Ecto neural progenitor cell (in vitro differentiated cells): ENCODE data around the gene ALDOC.
"Not testable (repeated sequence)": the region's sequence is repeated elsewhere in the genome, so short reads cannot be mapped to it uniquely, and the experiment has no call there.

Source experiments
- DNase-seq: peaks from one replicate; pipeline ENCODE4 v3.0.0-alpha.2; 2018; ENCODE audit warnings: low spot score

The ALDOC gene

GRCh38 chr17:28576758-28577465 is at the start of gene ALDOC:
ALDOC (minus strand) TSS chr17:28576895; CDS start chr17:28575532, 1,363 bp downstream.
- DNase-seq: peak; percentile 96

DNA sequence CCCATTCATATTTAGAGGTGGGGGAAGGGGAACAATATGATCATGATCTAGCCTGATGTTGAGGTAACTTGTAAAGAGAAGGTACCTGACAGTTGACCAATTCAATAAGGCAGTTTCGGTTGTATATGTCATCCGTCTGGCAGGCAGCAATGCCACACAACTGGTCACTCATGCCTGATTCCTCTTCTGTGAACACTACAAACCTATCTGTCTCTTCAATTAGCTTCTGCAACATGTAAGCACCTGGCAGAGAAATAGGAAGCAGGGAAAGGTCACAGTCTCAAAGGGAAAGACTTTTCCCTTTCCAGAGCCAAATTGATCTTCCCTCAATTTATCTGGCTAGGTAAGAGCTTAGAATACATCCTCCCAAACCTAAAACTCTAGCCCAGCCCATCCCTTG is 47.5 kb upstream of the ALDOC start:
- DNase-seq: no peak

DNA sequence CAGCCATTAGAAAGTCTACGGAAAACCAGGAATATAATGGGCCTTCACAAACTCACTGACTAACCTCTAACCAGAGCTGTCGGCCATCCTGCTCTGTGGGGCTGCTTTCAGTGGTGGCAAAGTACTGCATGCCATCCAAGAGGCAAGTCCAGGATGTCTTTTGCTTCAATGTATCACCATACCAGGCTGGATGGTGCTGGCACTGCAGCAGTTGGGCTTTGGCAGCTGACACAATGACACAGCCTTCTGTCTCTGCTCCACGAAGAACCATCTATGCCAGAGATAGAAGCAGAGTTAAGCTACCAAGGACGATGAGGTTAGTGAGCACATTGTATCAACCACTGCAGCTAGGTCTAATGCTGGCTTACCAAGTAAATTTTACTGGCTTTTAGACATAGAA is 47.0 kb upstream of the ALDOC start:
- no peak for DNase-seq

- no peak for DNase-seq
These were observed 45.5 kb upstream of the ALDOC start for GRCh38 chr17:28622186-28622585.

DNA sequence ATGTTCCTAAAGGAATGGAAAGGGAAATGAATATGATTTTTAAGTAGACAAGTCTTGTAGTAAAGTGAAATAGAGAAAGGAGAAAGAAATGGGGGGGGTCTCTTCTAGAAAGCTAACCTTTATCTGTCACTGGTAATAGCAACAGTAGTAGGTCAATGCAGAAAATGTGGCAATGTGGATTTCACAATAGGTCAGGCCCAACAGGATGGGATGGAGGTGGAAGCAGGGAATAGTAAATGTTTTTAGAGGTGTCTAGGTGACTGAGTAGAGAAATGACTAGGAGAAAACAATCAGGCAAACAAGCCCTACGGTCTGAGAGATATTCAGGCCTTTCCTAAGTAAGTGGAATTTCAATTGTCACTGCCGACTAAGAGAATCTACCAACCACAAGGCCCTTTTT is 43.3 kb upstream of the ALDOC start:
- no peak for DNase-seq

GRCh38 chr17:28618464-28618863 is 41.8 kb upstream of the ALDOC start:
- DNase-seq: no peak

GRCh38 chr17:28616281-28616680 is 39.6 kb upstream of the ALDOC start:
- no peak for DNase-seq

DNA sequence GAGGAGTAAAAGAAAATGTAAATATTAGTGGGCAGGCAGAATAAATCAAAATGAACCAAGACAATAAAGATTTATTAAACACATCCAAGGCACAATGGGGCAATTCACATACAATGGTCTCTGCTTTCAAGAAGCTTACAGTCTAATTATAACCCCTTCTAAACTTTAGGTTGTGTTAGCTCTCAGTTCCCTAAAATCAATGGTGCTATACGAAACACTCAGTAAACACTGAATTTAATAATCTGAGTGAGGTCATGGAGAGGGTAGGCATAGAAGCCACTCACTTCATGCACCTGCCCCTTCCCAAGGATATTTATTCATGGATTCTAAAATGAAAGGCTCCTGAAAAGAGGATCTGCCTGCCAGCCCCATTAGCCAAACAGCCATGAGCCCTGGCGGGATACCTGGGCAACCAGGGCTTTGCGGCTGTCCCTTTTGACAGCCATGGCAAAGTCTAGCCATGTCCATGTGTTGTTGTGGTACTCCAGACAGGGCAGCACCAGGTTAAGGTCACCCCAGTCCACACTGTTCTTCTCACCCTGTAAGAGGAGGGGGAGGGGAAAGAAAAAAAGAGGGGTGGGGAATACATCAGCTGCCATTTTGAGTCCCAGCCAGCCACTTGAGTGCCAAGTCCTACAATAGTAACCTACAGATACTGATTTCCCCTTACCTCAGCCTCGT is 38.7 kb upstream of the ALDOC start:
- DNase-seq: no peak

- no peak for DNase-seq
These were observed 37.3 kb upstream of the ALDOC start, which contains the start of gene RSKR for GRCh38 chr17:28613931-28614381. RSKR (minus strand) TSS chr17:28614185; CDS start chr17:28614161, 24 bp downstream.

- DNase-seq: peak; percentile 72
These were observed 36.5 kb upstream of the ALDOC start for GRCh38 chr17:28612936-28613872.

DNA sequence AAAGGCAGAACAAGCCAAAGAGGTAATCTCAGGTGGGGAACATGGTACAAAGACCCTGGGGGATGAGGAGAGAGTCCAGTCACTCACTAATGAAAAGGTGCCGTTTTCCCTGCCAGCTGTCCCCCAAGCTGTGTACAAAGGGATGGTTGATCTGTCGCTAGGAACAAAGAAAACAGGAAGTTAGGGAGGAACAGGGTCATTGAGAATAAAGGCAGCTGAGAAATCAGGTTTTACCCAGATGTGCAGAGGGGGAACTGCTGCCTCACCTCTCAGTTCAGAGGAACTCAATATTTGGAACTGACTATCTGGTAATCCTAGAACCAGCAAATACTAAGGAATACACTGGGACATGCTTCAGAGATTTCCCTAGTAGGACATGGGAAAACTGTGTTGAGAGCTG is 35.8 kb upstream of the ALDOC start:
- DNase-seq: no peak

- DNase-seq: no peak
These were observed 33.7 kb upstream of the ALDOC start for GRCh38 chr17:28610376-28610775.

GRCh38 chr17:28604031-28604430 is 27.3 kb upstream of the ALDOC start:
- not testable (repeated sequence) for DNase-seq

- DNase-seq: no peak
These were observed 22.9 kb upstream of the ALDOC start for GRCh38 chr17:28599311-28600184.

DNA sequence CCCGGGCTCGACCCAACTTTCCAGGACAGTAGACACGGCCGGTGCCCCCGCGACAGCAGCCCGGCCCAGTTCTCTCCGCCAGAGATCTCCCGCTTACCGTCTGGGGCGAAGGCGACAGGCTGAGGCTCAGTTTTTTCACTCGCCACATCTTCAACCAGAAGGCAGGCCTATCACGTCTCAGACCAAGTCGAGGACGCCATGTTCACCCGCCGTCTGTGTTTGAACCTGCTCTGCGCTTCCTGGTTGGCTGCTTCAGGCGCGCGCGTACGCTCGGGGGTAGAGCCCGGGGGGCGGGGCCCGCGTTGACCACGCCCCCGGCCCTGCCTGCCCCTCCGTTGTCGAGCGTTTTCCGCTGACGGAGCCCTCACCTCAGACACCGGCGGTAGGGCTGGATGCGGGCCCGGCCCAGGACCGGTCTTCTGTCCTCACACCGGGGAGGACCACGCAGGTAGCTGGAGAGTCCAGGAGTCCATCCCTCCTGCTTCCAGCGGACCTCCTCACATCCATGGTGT is 22.2 kb upstream of the ALDOC start, which contains the start of gene SPAG5:
Gene SPAG5 (minus strand): TSS at position 227 of the 512 bp plus-strand sequence. CDS start 79 bp downstream, at position 148.
- peak; percentile 98 for DNase-seq

- DNase-seq: no peak
These were observed 21.7 kb upstream of the ALDOC start for GRCh38 chr17:28598389-28598788.

DNA sequence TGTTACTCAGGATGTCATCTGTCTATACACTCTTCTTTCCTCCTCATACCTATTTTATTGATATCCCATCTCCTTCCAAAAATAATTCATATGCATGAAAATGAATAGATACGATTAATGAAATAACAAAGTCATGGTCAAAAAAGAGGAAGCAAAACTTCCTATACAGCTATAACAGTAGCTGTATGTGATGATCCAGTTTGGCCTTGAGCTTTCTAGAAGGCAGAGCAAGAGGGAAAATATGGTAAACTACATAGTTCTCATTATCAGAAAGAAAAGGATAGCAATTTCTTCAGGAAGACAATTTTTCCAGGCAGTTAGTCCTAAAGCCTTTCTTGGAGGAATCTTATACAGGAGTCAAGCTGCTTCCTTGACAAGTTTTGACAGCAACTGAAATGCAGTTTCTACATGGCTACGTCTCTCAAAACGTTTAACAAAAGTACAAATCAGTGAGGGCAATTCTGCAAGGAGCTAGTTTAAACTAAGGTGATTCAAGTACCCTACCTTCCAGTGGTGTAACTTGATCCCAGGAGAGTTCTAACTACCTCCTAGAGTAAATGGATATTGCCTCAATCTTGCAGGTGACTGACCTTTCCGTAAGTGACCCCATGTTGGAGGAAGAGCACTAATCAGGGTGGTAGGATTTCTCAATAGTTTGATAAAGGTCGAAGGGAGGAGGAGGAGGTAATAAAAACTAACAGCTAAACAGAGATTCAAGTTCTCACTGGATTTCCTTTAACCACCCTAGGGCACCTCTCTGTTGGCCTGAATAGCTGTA is 21.1 kb upstream of the ALDOC start:
- DNase-seq: no peak

GRCh38 chr17:28592260-28592659 is 15.6 kb upstream of the ALDOC start:
- DNase-seq: no peak

GRCh38 chr17:28585851-28586250 is 9.2 kb upstream of the ALDOC start:
- DNase-seq: no peak

GRCh38 chr17:28584434-28584833 is 7.7 kb upstream of the ALDOC start:
- no peak for DNase-seq
